ENCODE results near the gene SSH2. TPM values are rescaled to one million over a fixed set of nuclear protein-coding genes. Genes with fewer than 3 reads are reported as not detected.

Gene SSH2
- total and polyA plus RNA-seq, 2 donors from 2014 or later: 19.7 to 62.5 TPM

DNA sequence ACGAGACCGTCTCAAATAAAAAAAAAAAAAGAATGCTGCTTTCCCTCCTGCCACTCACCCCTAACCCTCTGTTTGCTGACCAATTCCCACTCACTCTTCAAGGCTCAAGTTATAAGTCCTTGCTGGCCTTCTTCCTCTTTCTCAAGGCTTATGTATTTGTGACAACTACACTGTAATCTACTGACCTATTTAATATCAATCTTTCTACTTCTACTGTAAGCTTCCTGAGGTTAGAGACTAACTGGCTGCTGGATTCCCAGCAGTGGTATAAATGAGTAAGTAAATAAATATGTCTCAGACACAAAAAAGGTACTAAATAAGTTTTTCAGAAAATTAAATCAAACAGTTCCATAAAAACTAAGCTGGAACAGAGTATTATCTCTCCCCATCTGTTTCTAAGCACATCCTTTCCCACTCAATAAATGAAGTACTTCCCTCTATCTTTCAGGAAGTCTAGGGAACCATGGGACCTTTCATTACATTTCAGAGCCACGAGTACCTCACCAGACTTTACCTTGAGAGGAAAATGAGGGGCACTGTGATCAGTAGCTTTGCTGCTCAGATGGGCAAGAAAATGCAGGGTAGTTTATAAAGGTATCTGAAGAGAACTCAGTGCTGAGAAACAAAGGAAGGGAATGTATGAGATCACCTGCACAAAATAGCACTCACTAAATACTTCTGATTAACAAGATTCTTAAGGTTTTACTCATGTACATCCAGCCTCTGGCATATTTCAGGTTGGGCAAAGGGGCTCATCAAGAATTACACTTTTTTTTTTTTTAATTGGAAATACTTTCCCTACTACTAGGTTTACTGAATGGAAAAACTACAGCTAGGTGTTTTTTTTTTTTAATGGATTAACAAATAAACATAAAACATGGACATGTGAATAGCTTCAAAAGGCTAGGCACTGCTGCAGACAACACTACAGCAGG lies 10.8 kb downstream of the SSH2 start:
- Histone ChIP-seq H3K27ac (ENCODE audit: low read depth in 2 of 2, low read length in 2 of 2) (no peak overlapping the region), H3K36me3 (ENCODE audit: control insufficient read depth in 2 of 3, insufficient read depth in 3 of 3, low read length in 3 of 3) (no peaks in the 10 kb centered on the region), H3K27me3 (ENCODE audit: control insufficient read depth, insufficient read depth, low read length) (no peaks in the 10 kb centered on the region), H3K4me1 (ENCODE audit: control insufficient read depth in 2 of 3, insufficient read depth in 2 of 3, low read depth in 1 of 3, low read length in 3 of 3) (peaks cover 0 to 3% (median 0%) of the 10 kb centered on the region in 3 donors), H3K9me3 (ENCODE audit: control insufficient read depth in 2 of 3, insufficient read depth in 1 of 3, low read length in 3 of 3) (no peaks in the 10 kb centered on the region), H3K4me3 (ENCODE audit: low read length in 3 of 3) (no peak overlapping the region), H3K9ac (ENCODE audit: low read length in 3 of 3) (no peak overlapping the region)
- TF ChIP-seq, protein P1, sequence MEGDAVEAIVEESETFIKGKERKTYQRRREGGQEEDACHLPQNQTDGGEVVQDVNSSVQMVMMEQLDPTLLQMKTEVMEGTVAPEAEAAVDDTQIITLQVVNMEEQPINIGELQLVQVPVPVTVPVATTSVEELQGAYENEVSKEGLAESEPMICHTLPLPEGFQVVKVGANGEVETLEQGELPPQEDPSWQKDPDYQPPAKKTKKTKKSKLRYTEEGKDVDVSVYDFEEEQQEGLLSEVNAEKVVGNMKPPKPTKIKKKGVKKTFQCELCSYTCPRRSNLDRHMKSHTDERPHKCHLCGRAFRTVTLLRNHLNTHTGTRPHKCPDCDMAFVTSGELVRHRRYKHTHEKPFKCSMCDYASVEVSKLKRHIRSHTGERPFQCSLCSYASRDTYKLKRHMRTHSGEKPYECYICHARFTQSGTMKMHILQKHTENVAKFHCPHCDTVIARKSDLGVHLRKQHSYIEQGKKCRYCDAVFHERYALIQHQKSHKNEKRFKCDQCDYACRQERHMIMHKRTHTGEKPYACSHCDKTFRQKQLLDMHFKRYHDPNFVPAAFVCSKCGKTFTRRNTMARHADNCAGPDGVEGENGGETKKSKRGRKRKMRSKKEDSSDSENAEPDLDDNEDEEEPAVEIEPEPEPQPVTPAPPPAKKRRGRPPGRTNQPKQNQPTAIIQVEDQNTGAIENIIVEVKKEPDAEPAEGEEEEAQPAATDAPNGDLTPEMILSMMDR (IDR thresholded peaks at IDR 0.05; ENCODE audit: borderline replicate concordance, extremely low read depth, insufficient read depth): no peak
- no peak for FAIRE-seq
- intact Hi-C loops (cut with DNase I): no loop called here
- peak in 2 of 5 donors; percentile 9 to 13 for DNase-seq

DNA sequence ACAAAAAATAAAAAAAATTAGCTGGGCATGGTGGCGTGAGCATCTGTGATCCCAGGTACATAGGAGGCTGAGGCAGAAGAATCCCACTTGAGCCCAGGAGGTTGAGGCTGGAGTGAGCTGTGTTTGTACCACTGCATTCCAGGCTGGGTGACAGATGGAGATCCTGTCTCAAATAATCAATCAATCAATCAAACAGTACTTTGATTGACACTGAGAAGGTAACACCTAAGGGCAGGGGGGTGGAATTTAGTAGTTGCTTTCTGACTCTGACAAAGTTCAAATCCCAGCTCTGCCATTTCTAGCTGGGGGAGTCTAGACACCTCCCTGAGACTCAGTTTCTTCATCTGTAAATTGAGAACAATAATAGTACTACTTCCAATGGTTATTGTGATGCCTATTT lies 12.0 kb downstream of the SSH2 start:
- Histone ChIP-seq H3K4me3 (ENCODE audit: low read length in 3 of 3) (no peak overlapping the region), H3K36me3 (ENCODE audit: control insufficient read depth in 2 of 3, insufficient read depth in 3 of 3, low read length in 3 of 3) (no peaks in the 10 kb centered on the region), H3K27me3 (ENCODE audit: control insufficient read depth, insufficient read depth, low read length) (no peaks in the 10 kb centered on the region), H3K9ac (ENCODE audit: low read length in 3 of 3) (no peak overlapping the region), H3K27ac (ENCODE audit: low read depth in 2 of 2, low read length in 2 of 2) (no peak overlapping the region), H3K4me1 (ENCODE audit: control insufficient read depth in 2 of 3, insufficient read depth in 2 of 3, low read depth in 1 of 3, low read length in 3 of 3) (peaks cover 0 to 3% (median 0%) of the 10 kb centered on the region in 3 donors), H3K9me3 (ENCODE audit: control insufficient read depth in 2 of 3, insufficient read depth in 1 of 3, low read length in 3 of 3) (no peaks in the 10 kb centered on the region)
- TF ChIP-seq, protein P1 (IDR thresholded peaks at IDR 0.05; ENCODE audit: borderline replicate concordance, extremely low read depth, insufficient read depth): no peak
- DNase-seq (no peak), FAIRE-seq (no peak)
- intact Hi-C loops (cut with DNase I): no loop called here

DNA sequence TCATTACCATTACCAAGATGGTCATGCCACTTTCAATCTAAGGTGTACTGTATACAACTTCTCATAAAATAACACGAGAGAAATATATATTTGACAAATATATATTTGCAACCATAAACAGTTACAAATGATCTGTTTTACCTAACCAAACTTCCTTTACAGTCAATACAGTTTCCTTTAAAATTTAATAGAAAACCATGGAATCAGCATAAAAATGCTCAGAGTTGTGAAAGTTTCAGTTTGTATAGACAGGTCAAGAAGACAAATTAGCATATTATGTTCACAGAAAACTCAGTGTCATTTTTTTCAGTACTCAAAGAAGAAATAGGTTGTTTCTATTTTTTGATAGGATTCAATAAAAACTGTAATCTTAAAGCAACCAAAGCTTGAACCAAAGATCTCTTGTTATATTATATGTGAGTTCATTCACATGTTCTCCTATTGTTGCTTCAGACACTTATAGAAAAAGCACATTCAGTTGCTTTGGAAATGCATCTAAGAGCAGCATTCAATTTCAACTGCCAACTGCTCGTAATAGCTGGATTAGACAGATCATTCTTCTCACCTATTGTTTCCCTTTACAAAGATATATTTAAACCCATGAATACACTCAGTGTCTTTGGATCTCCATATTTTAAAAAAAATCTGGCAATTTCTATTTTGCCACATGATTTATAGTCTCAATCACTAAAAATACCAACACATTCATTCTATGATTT lies 15.1 kb downstream of the SSH2 start:
- H3K27me3 ChIP-seq (ENCODE audit: control insufficient read depth, insufficient read depth, low read length): no peaks in the 10 kb centered on the region
- no peaks in the 10 kb centered on the region for H3K36me3 ChIP-seq (ENCODE audit: control insufficient read depth in 2 of 3, insufficient read depth in 3 of 3, low read length in 3 of 3)
- FAIRE-seq: no peak
- no peak overlapping the region for H3K9ac ChIP-seq (ENCODE audit: low read length in 3 of 3)
- TF ChIP-seq, protein P1 (IDR thresholded peaks at IDR 0.05; ENCODE audit: borderline replicate concordance, extremely low read depth, insufficient read depth): no peak
- intact Hi-C loops (cut with DNase I): no loop called here
- DNase-seq: no peak
- no peak overlapping the region for H3K27ac ChIP-seq (ENCODE audit: low read depth in 2 of 2, low read length in 2 of 2)
- H3K4me3 ChIP-seq (ENCODE audit: low read length in 3 of 3): no peak overlapping the region
- H3K4me1 ChIP-seq (ENCODE audit: control insufficient read depth in 2 of 3, insufficient read depth in 2 of 3, low read depth in 1 of 3, low read length in 3 of 3): peaks cover 0 to 3% (median 0%) of the 10 kb centered on the region in 3 donors
- no peaks in the 10 kb centered on the region for H3K9me3 ChIP-seq (ENCODE audit: control insufficient read depth in 2 of 3, insufficient read depth in 1 of 3, low read length in 3 of 3)

All from kidney (tissue), 14 donors.